PFSK-1 (cell line): ENCODE results near the gene NEDD4L.

ENCODE experiments used
- FOXP2 ChIP-seq: optimal IDR thresholded peaks from 2 replicates; pipeline ENCODE3; 2011; ENCODE audit warnings: borderline replicate concordance, control low read depth, inconsistent platforms; ENCODE audit not compliant: insufficient read depth; ENCODE audit errors: extremely low read length, extremely low read depth
- POLR2AphosphoS5 ChIP-seq: IDR thresholded peaks from 2 replicates; pipeline ENCODE4 v1.6.1; 2012; ENCODE audit warnings: low read depth, mild to moderate bottlenecking, control low read depth, low read length, moderate library complexity
- REST ChIP-seq, 2 experiments: IDR thresholded peaks; 2 replicates each; pipeline versions ENCODE4 v1.6.1 to v1.8.0; 2011 to 2012; ENCODE audit warnings: low read depth in 2 of 2, low read length in 2 of 2, control low read depth in 1 of 2, inconsistent platforms in 1 of 2, mild to moderate bottlenecking in 1 of 2, moderate library complexity in 1 of 2; ENCODE audit not compliant: insufficient read depth in 1 of 2
- SIN3A ChIP-seq: IDR thresholded peaks from 2 replicates; pipeline ENCODE4 v1.6.1; 2012; ENCODE audit warnings: mild to moderate bottlenecking, low read length, moderate library complexity, borderline replicate concordance; ENCODE audit not compliant: insufficient read depth
- TAF1 ChIP-seq: IDR thresholded peaks from 2 replicates; pipeline ENCODE4 v1.6.1; 2012; ENCODE audit warnings: low read length, control low read depth, borderline replicate concordance; ENCODE audit not compliant: insufficient read depth

NEDD4L gene

GRCh38 chr18:58396144-58396543, 352.1 kb downstream of the NEDD4L start:
- no peak for TF ChIP-seq SIN3A
- TF ChIP-seq REST (IDR thresholded peaks at IDR 0.05; ENCODE audit: insufficient read depth in 1 of 2, low read depth in 2 of 2, low read length in 2 of 2), result no peak
- TF ChIP-seq POLR2AphosphoS5, result no peak
- TF ChIP-seq TAF1, result no peak
- no peak for TF ChIP-seq FOXP2

DNA sequence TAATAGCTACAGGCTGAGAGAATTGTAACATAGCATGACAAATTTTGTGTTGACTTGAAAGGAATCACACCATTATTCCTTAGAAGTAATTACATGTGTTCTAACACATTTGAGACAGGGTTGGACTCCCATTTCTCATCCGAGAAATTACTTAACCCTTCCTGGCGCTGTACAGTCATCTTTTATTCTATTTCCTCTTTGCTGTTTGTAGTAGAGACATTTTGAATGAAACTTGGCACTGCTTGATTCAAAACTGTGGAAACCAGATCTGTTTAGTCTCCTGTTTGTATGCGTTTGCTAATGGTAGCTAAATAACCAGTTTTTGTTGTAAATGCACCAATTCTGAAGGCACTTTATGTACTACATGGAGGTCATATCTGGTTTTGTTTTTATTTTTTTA, 352.9 kb downstream of the NEDD4L start:
- TF ChIP-seq POLR2AphosphoS5, result no peak
- no peak for TF ChIP-seq REST (IDR thresholded peaks at IDR 0.05; ENCODE audit: insufficient read depth in 1 of 2, low read depth in 2 of 2, low read length in 2 of 2)
- TF ChIP-seq FOXP2, result no peak
- no peak for TF ChIP-seq SIN3A
- TF ChIP-seq TAF1, result no peak

GRCh38 chr18:58397385-58398132, 353.5 kb downstream of the NEDD4L start:
- no peak for TF ChIP-seq TAF1

- TF ChIP-seq SIN3A (no peak), FOXP2 (no peak), POLR2AphosphoS5 (no peak), TAF1 (no peak), REST (IDR thresholded peaks at IDR 0.05; ENCODE audit: insufficient read depth in 1 of 2, low read depth in 2 of 2, low read length in 2 of 2) (no peak)
Observed at GRCh38 chr18:58398648-58399398, 354.8 kb downstream of the NEDD4L start.

DNA sequence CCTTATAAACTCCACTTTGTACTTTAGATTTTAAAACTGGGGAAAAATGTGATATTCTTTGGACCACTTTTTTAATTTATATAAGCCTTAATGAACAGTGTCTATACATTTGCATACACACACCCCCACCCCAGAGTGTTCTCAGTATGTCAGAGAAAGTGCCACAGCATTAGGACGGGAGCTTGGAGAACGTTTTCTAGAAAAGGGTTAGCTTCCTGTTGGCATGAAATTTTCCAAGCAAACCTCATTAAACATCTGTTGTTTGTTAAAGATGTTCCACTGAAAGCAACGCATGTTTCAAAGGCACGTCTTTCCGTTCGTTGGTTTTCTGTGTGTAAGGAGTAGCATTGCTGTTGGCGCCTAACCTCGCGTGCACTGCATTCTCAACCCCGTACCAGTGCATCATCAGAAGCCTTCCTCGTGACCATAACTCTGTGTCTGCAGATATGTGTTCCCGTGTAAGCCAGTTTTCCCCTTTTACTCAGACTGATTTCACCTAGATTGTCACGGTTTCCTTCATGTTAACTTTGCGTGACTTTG, 356.4 kb downstream of the NEDD4L start:
- TF ChIP-seq TAF1 (no peak), POLR2AphosphoS5 (no peak), SIN3A (no peak)

GRCh38 chr18:58401191-58401590, 357.2 kb downstream of the NEDD4L start:
- TF ChIP-seq TAF1 (no peak), SIN3A (no peak), FOXP2 (no peak), REST (IDR thresholded peaks at IDR 0.05; ENCODE audit: insufficient read depth in 1 of 2, low read depth in 2 of 2, low read length in 2 of 2) (no peak), POLR2AphosphoS5 (no peak)
